SIG-M5 treated with dmso at 0.1 percent for 504 hours (cell line): ENCODE data around the gene EHD4.

Experiments
- DNase-seq: peaks from one replicate; lab custom pipeline; 2025; ENCODE audit not compliant: unreplicated experiment; lab: John Stamatoyannopoulos, UW

EHD4 gene

DNA sequence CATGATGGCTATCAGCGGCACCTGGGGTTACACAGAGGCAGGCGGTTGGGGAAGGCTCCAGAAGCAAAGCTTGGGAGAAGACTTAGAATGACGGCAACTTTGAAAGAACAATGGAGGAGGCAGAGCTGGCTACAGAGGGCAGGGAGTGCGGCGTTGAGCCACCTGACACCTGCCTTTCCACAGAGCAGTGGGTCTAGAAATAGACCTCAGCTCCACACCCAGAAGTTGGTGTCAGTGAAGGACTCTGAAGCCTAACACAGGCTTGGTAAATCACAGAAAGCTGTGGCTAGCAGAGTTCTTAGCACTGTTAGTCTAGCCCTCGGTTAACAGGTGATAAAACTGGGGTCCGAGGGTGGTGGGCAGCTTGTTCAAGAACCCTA is 23.1 kb upstream of the EHD4 start:
- no peak for DNase-seq

DNA sequence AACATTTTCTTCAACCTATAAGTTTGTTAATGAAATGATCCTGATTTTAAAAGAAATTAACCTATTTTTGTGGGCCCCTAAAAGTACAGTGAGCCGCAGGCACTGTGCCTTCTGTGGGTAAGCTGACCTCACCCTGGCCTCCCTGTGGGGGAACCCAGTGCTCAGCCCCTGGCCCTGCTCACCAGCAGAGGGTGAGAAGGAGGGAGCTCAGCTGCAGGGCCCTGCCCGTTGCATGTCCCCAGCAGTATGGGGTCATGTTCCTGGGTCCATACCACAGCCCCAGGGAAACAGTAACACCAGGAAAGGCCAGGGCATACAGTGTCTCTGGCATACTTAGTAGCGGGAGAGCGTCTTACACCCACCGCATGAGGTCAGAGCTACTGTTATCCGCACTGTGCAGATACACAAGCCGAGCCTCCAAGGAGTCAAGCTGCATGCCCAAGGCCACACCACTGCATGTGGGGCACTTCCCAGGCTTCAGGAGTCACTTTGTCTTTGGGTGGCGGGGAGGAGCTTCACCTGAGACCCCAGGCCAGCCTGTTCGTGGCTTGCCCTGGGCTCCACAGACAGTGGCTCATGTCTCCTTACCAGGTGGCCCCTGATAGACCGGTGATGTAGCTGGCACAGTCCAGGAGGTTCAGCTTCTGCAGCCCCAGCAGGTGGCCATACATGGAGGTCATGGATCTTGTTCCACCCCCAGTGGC is 22.6 kb upstream of the EHD4 start:
- no peak for DNase-seq

DNA sequence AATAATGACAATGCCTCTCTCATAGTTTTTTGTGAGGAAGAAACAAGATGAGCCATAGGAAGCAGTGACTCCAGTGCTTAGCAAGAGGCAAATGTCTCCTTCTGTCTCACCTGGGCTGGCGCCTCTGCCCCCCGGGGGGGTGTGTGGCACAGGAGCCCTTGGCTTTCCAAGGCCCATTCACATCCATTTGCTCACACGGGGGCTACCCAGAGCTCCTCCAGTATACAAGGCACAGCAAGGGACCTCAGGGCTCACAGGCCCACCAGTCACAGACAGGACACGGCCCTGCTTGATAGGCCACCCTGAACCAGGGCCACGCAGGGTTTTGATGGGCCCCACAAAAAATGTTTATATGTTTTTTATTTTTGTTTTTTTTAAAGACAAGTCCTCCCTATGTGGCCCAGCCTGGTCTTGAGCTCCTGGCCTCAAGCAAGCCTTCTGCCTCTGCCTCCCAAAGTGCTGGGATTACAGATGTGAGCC is 21.9 kb upstream of the EHD4 start:
- no peak for DNase-seq

DNA sequence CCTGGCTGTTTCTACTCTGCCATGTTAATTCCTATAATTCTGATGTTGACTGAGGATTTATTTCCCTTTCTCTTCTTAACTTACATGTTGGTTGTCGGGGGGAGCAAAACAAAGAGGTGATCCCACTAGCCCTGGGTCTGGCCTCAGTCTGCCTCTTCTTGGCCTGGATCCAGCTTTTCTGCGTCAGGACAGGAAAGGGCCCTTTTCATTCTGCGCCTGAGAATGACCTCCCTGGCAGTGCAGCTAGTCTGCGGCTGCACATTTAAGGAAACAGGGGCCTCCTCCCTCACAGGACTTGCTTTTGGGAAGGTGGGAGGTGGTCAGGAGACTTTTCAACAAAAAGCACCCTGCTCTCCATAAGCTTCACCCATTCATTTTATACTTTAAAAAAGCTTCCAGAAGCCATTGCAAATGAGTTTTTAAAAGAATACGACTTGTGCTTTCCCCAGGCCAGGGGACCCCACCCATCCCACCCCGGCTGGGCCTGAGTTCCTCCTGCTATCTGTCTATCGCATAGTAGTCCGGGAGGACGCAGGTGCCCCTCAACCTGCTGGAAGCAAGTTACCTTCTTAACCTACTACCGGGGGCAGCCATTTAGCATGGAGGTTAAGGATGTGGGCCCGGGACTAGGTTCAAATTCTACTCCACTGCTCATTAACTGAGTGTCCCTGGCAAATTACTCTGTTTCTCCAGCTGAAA is 21.3 kb upstream of the EHD4 start:
- DNase-seq, result no peak

DNA sequence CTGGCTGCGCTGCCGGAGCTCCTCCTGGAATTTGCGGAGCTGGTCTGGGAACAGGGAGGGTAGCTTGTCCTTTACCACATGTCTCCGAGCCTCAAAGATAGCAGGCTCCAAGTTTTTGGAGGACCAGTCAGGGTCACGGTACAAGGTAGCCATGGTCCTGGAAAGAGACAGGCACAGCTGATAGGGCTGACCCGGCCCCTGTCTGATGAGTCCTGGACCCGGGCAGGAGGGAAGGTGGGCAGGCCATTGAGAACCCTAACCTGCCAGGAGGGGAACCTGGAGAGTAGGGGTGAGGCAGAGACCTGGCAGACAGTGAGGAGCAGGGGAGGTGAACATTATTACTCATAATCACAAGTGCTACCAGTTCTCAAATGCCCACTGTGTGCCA is 20.4 kb upstream of the EHD4 start:
- DNase-seq, result no peak

DNA sequence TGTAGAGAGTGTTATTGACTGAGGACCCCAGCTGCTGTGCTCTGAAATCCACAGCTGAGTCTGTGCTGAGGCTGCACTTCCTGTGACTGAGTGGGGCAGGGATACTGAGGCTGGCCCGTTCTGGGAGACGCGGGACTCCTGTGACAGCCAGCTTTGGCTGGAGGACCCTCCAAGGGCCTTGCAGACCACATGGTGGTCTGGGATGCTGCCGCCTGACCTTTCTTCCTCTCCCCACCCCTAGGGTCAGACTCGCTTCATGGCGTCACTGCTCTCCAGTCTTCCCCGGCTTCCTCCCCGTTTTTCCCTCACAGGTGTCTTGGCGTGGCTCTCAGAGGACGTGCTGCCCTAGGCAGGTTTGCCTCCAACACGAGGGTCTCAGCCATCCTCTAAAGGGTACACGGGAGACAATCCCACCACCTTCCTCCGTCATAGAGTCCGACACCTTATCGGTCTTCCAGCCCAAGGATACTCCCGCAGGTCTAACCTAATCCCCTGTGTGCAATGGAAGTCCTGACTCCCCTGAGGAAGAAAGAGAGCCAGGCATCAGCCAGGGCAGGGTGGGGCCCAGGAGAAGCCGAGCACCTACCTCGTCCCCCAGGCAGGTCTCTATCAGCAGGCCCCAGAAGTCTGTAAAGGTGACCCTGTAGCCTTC is 19.9 kb upstream of the EHD4 start:
- no peak for DNase-seq

DNA sequence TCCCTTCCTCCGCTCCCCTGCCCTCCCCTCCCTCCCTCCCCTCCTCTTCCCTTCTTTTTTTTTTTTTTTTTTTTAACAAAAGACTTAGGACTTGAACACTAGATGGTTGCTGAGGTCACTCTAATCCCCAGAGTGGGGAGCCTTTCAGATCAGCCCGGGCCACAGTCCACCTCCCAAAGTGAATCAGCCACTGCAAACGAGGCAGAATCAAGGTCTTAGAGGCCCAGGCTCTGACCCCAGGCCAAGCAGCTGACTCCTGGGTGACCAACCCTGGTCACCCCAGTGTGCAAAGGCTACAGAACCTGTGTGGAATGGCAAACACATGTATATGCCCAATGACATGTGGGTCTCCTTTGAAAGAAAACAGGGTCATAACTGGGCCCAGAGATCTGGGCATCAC is 18.3 kb upstream of the EHD4 start:
- no peak for DNase-seq

DNA sequence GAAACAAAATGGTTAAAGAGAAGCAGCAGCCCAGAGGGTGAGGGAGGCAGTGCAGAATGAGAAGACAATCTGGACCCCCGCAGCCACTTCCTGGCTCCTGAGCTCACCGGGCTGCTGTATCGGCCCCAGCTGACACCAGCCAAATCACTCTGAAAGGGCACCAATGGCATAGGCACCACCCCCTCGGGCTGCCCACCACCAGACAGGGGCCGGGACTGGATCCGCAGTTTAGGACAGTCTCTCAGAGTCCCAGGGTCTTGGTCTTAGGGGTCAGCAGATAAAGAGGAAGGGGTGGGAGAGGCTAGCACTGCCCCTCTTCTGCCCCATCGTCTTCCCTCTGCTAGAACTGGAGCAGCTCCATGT is 17.9 kb upstream of the EHD4 start:
- DNase-seq, result no peak

DNA sequence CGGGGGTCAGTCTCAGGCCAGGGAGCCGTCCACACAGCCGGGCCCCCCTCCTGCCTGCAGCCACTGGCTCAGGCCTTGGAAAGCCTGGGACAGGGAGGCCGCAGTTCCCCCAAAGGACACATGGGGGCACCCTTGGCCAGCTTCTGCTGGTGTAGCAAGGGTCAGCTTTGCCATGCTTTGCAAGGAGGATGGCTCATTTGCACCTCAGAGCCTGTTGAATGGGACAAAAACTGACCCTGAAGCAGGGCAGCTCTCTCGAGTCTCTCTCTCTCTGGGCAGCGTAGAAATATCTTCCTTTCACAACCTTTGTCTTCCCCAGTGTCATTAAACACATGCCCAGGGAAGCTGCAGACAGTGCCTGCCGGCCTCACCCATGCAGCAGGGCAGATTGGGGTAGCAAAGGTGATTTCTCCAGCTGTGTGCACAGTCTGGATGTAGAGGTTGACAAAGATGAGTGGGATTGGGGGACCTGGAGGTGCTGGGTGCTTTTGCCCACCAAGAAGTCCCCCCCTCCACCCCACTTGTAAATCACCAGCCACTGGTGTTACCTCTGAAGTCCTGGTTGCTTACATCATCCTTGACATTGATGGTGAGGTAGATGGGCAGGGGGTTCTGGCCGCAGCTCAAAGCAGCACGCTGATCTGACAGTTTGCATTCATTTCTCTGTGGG is 17.4 kb upstream of the EHD4 start:
- peak; percentile 32 for DNase-seq

DNA sequence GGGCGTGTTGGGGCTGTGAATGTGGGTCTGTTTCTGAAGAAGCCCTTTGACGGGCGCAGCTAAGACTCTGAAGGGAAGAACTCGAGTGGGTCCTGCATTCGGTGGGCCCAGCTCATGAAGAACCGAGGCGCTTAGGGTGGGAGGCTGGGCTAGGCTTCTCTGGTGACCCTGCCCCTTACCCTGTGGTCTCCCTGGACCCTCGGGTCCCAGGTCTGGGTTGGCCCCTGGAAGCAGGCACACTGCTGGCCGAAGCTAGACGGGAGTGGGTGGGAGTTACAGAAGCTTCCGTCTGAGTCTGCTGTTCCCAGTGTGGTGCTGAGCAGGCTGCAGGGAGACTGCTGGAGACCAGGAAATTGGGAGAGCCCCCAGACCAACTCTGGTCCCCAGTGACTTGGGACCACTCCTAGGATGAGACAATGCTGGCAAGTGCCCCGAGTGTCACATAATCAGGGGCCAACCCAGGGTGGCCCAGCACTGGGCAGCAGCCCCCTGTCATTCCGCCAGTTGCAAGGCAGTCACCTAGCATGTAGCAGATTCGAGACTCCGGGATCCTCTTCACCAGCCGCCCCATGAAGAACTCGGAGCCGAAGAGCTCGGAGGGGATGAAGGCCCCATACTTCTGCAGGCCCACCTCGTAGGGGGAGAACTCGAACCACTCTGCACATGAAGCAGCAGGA is 16.7 kb upstream of the EHD4 start:
- DNase-seq, result no peak

DNA sequence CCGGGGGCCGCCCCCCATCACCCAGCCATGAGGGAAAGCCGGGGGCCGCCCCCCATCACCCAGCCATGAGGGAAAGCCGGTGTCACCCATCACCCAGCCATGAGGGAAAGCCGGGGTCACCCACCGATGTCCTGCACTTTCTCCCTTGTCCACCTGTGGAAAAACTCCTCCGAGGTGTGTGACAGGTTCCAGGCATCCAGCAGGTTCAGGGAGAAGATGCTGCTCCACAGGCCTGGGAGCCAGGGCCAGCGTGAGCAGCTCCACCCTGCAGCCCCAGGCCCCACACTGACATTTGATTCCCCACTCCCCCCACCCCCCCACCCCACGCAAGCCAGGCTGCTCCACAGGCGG is 15.5 kb upstream of the EHD4 start:
- DNase-seq, result no peak

DNA sequence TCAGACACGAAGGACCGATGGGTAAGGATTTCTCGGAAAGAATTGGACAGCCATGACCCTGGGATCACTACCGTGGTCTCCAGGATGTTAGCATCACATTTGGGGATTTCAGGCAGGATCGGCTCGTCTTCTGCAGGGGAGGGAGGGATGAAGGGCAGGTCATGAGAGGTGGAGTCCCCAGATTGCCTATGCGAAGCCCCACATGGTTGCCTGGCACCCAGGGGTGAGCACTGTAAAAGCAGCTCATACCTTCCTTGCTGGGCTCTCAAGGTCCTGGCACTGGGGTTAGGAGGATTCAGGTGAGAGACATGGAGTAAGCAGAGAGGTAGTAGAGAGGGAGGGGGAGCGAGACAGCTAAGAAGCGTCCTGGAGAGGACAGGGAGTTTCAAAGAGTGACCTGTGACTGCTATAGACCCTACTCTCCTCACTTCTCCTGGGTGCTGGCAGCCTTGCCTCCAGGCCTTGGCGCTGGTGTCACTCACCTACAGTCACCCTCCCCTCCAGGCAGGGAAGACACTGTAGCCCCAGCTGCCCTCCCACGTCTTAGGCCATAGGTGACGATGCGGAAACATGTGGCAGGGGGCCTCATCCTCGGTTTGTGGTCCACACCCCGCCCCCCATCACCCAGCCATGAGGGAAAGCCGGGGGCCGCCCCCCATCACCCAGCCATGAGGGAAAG is 15.0 kb upstream of the EHD4 start:
- DNase-seq, result no peak

DNA sequence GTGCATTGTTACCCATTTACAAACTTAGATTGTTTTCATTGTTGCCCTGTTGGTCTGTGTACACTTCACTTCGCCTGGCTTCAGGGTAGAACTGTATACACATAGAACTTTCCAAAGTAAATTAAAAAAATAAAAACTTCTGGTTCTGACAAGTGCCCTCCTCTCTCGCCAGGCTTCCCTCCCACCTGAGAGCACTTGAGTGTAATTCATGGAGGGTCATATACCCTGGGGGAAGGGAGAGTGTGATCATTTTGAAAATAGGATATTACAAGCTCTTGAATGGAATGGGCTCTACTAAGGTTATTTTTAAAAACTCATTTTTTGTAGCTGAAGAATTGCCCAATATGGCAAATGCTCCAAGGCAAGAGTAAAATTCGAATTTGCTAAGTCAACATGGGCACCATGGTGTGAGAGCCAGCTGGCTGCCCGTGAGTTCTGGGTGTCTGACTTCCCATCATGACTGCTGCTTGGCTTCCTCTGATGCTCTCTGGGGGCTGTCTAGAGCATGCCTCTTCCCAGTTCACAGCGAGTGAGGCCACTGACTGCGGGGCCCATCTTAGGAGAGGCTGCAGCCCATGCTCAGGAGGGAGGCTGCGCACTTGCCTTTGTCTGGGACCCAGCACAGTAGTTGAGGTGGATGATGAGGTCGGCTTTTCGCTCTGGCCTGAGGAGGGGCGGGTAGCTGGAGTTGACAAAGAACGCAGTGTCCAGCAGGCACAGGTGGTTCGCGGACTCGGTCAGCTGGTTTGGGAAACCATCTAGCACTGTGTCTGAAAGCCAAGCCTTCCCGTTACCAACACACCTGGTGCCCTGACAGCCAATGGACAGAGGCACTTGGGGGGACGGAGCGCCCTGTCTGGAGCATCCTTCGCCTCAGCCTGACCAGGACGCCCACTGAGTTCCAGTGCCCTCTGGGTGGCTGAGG is 13.1 kb upstream of the EHD4 start:
- DNase-seq, result no peak

DNA sequence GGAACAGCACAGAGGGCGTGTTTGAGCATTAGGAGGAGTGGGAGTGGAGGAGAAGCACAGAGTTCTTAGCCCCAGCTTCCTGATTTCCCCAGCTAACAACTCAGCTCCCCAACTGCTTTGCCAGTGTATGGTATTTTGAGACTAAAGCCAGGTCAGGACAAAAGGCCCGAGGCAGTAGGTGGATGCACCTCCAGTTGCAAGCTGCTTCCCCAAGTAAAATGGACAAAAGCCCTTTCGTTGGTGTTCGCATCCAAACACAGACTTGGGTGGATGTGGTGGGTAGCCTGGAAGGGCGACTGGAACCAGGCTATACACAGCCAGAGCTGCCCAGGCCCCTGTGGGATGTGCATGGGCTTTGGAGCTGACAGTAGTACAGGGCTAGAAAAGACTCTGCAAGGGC is 12.3 kb upstream of the EHD4 start:
- no peak for DNase-seq

DNA sequence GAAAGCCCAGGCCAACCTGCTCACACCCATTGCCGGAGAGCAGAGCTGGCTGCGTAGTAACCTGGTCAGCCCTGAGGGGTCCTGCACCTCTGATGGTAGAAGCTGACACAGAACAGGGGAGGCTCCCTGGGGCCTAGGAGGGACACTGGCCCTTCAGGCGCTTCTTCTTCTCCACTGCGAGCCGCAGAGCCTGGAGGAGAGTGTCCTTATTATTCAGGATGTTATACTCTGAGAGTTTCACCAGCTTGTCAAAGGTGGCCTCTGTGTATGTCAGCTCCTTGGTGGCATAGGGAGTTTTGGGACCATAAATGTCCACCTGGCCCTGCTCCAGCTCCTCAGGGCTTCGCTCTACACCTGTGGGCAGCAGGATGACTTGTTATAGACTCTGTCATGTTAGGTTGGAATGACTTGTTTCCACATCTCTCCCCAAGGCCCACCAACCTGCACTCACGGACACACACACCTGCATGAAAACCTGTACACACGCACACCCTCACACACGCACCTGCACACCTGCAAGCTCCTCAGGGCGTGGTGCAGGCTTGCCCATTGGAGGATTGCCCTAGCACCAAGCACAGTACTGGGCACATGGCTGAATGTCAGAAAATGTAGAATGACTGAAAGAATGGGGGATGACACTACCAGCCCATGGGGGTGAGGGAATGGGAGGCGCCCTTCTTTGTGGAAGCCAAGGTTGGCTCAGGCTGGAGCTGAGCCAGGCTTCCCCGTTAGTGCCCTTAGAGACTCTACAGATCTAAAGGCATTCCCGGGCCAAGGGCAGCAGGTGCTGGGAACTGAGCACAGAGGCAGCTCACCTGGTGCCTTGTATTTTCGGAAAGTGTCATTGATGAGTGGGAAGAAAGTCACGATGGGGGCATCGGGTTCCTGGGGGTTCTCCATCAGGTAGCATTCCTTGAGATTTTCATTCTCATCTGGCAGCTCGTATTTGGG is 11.5 kb upstream of the EHD4 start:
- no peak for DNase-seq

DNA sequence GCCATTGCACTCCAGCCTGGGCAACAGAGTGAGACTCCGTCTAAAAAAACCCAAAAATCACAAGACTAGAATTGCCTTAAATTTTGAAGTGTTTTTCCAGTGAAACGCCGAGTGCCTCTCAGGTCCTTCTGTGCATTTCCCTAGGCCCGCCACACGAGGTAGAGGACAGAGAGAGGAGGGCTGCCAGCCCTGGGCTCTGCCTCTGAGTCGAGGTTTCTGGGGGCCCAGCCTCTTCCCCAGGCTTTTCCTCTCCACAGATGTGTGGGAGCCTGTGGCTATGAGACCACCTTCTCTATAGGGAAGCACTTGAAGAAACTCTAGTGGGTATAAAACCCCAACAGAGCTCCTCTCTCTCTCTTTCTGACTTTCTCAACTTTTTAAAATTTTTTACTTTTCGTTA is 10.9 kb upstream of the EHD4 start:
- no peak for DNase-seq

DNA sequence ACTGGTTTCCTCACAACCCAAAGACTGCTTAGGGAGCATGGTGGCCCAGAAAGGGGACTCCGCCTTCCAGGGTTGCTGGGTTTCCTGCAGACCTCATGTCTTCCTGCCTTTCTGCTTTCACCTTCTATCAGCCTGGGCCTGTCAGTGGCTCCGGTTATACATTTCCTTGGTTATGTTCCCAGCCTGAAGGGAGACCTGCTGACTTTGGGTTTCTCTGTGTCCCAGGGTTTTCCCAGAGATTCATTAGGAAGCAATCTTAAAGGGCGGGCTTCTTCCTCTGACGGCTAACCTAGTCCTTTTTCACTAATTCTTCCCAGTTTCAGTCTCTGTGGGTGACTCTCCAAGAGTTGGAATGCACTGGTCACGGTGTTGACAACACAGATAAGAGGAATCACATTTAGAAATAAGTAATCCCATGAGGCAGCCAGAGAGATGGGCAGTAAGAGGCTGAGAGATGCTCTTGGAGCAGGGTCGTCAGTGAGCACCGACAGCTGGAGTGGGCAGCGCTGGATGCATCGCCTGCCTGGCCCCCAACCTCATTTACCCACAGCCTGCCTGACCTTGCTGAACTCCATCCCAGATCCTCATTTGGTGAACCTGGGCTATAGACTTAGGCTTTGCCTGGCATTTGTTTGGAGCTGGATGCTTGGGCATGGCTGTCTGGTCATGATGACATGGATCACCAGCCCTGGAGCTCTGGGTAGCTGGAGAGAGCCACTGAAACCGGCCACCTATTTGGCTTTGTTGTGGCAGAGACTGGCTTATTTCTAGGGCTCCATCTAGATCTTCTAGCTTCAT is 10.0 kb upstream of the EHD4 start:
- no peak for DNase-seq
